GM06990 (cell line): ENCODE data around the gene SLC2A5.

ENCODE experiments used
- DNase-seq: peaks from one replicate; pipeline ENCODE4 v3.0.0-alpha.2; 2011; ENCODE audit not compliant: insufficient read length; ENCODE audit errors: extremely low read depth
- H3K27me3 ChIP-seq: replicated peaks from 2 replicates; pipeline ENCODE4 v1.6.0; 2011; ENCODE audit warnings: low read length; ENCODE audit not compliant: control insufficient read depth, insufficient read depth
- H3K36me3 ChIP-seq: 2 replicates; pipeline ENCODE4 v1.5.1; 2011; ENCODE audit warnings: low read length; ENCODE audit not compliant: control insufficient read depth, insufficient read depth
- H3K4me3 ChIP-seq: replicated peaks from 2 replicates; pipeline ENCODE4 v1.5.1; 2011; ENCODE audit warnings: low read depth, mild to moderate bottlenecking, control low read depth, low read length
- CTCF ChIP-seq: IDR thresholded peaks from 2 replicates; pipeline ENCODE4 v1.5.1; 2011; ENCODE audit warnings: low read length, control low read depth, mild to moderate bottlenecking, inconsistent platforms; ENCODE audit not compliant: insufficient read depth, poor library complexity, severe bottlenecking

Gene SLC2A5

DNA sequence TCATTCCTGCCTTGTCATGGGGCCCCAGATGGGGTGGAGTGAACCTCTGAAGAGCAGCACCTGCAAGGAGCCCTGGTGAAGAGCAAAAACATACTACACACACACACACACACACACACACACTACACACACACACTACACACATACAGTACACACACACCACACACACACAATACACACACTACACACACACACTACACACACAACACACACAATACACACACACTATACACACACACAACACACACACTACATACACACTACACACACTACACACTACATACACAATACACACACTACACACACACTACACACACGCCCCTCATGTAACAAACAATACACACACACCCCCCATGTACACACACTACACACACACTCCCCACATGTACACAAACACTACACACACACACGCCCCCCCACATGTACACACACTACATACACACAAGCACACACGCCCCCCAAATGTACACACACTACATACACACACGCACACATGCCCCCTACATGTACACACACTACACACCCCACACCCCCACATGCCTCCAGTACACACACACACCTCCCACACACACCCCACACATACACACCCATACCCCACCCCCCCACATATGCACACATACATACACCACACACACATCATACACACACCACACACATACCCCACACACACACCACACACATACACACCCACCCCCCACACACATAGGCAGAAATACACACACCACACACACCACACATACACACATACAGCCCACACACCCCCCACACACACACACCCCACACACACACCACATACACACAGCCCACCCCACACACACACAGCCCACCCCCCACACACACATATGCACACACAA lies 9.3 kb downstream of the SLC2A5 start:
- DNase-seq: no peak
- Histone ChIP-seq H3K27me3 (no peaks in the 10 kb centered on the region), H3K4me3 (no peak overlapping the region), H3K36me3 (no peaks in the 10 kb centered on the region; the same call in 1 of the 2 replicates)
- no peak for TF ChIP-seq CTCF

DNA sequence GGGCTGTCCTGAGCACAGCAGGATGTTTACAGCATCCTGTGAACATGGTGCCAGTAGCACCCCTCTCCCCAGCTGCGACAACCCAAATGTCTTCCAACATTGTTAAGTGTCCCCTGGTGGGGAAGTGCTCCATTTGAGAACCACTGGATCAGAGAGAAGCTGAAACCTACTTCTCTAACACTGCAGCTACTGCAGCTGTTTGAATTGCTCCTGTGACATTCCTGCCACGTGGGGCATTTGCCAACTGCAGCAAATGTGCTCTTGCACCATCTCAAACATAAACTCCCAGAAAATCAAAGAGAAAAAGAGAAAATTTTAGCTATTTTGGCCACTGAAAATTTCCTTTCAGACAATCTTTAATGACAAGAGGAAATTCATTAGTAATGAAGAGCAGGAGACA lies 11.0 kb downstream of the SLC2A5 start:
- no peak for DNase-seq
- TF ChIP-seq CTCF: no peak
- Histone ChIP-seq H3K4me3 (no peak overlapping the region), H3K36me3 (no peaks in the 10 kb centered on the region; the same call in 1 of the 2 replicates), H3K27me3 (no peaks in the 10 kb centered on the region)

- Histone ChIP-seq H3K36me3 (no peaks in the 10 kb centered on the region; the same call in 1 of the 2 replicates), H3K27me3 (no peaks in the 10 kb centered on the region), H3K4me3 (no peak overlapping the region)
- no peak for DNase-seq
- no peak for TF ChIP-seq CTCF
These were observed 11.6 kb downstream of the SLC2A5 start for GRCh38 chr1:9057851-9058250.

GRCh38 chr1:9052272-9053049 lies 17.0 kb downstream of the SLC2A5 start:
- TF ChIP-seq CTCF: no peak
- no peaks in the 10 kb centered on the region; the same call in 1 of the 2 replicates for H3K36me3 ChIP-seq
- no peaks in the 10 kb centered on the region for H3K27me3 ChIP-seq
- no peak for DNase-seq
- no peak overlapping the region for H3K4me3 ChIP-seq

DNA sequence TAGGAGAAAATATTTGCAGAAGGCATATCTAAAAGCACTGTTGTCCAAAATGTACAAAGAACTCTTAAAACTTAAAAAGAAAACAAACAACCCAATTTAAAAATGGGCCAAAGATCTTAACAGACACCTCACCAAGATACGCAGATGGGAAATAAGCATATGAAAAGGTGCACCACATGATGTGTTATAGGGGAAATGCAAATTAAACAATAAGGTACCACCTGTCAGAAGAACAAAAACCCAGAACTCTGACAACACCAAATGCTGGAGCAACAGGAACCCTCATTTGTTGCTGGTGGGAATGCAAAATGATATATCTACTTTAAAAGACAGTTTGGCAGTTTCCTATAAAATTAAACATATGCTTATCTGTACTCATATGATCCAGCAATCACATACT lies 18.1 kb downstream of the SLC2A5 start:
- TF ChIP-seq CTCF: no peak
- Histone ChIP-seq H3K4me3 (no peak overlapping the region), H3K27me3 (no peaks in the 10 kb centered on the region), H3K36me3 (no peaks in the 10 kb centered on the region)
- no peak for DNase-seq
